SU-DHL-6 (cell line): Measurements from ENCODE around the gene CUX1.

Experiments
- H2AFZ ChIP-seq: fragments of 200-600 bp; sonication (generic); 2 replicates; pipeline ENCODE4 v1.6.1; 2014; ENCODE audit warnings: low read depth, mild to moderate bottlenecking, moderate library complexity, mixed read lengths, antibody characterized with exemption, low read length; ENCODE audit not compliant: severe bottlenecking
- H3F3A ChIP-seq: fragments of 200-600 bp; shearing (Covaris generic); 2 replicates; pipeline ENCODE4 v1.6.0; 2016; ENCODE audit warnings: antibody characterized with exemption, mild to moderate bottlenecking; ENCODE audit not compliant: insufficient read depth
- H3K27ac ChIP-seq: fragments of 200-600 bp; sonication (generic); 2 replicates; pipeline ENCODE4 v1.5.1; 2016; ENCODE audit warnings: low read depth, mild to moderate bottlenecking, low read length, moderate library complexity, mixed read lengths
- H3K27me3 ChIP-seq: fragments of 200-600 bp; sonication (generic), shearing (Covaris generic); 2 replicates; pipeline ENCODE4 v1.6.0; 2014; ENCODE audit warnings: mild to moderate bottlenecking, low read length
- H3K36me3 ChIP-seq: fragments of 200-600 bp; sonication (generic); 2 replicates; pipeline ENCODE4 v1.6.1; 2014; ENCODE audit warnings: mild to moderate bottlenecking, low read length, mixed read lengths
- H3K4me2 ChIP-seq: fragments of 300-600, 200-600 bp; shearing (Covaris generic), sonication (generic); 2 replicates; pipeline ENCODE4 v1.6.0; 2014; ENCODE audit warnings: low read length, low read depth, mild to moderate bottlenecking; ENCODE audit not compliant: poor library complexity, severe bottlenecking
- H3K4me3 ChIP-seq: fragments of 200-600 bp; sonication (generic); 2 replicates; pipeline ENCODE4 v1.5.1; 2014; ENCODE audit warnings: antibody characterized with exemption, low read length, mild to moderate bottlenecking, mixed read lengths; ENCODE audit not compliant: insufficient read depth, poor library complexity, severe bottlenecking
- H3K79me2 ChIP-seq: fragments of 200-600 bp; sonication (generic); 2 replicates; pipeline ENCODE4 v1.6.1; 2014; ENCODE audit warnings: mild to moderate bottlenecking, low read length, moderate library complexity; ENCODE audit not compliant: insufficient read depth
- H3K9ac ChIP-seq: fragments of 200-600 bp; sonication (generic); 2 replicates; pipeline ENCODE4 v1.7.0; 2014; ENCODE audit warnings: mild to moderate bottlenecking, low read length
- H3K9me2 ChIP-seq: fragments of 200-600 bp; sonication (generic); replicated peaks from 2 replicates; pipeline ENCODE4 v1.6.1; 2014; ENCODE audit warnings: low read length; ENCODE audit not compliant: insufficient read depth
- H3K9me3 ChIP-seq: fragments of 200-600 bp; sonication (generic); 2 replicates; pipeline ENCODE4 v1.6.1; 2014; ENCODE audit warnings: low read length, mixed read lengths; ENCODE audit not compliant: insufficient read depth
- H4K20me1 ChIP-seq: fragments of 200-600 bp; sonication (generic); 2 replicates; pipeline ENCODE4 v1.6.1; 2014; ENCODE audit warnings: low read depth, mild to moderate bottlenecking, antibody characterized with exemption, low read length, moderate library complexity, mixed read lengths
- EZH2phosphoT487 ChIP-seq: fragments of 200-600 bp; sonication (generic), shearing (Covaris generic); conservative IDR thresholded peaks from 2 replicates; pipeline ENCODE4 v1.6.1; 2018; ENCODE audit warnings: mild to moderate bottlenecking, antibody characterized with exemption, low read length, moderate library complexity, mixed read lengths
- TF ChIP-seq, protein P1 (sequence below): fragments of 200-600 bp; sonication (generic); IDR thresholded peaks from one replicate; pipeline ENCODE4 v1.5.1; 2017; ENCODE audit warnings: antibody characterized with exemption, mild to moderate bottlenecking, low read length, moderate library complexity; ENCODE audit not compliant: insufficient read depth, poor library complexity, severe bottlenecking

The CUX1 gene

DNA sequence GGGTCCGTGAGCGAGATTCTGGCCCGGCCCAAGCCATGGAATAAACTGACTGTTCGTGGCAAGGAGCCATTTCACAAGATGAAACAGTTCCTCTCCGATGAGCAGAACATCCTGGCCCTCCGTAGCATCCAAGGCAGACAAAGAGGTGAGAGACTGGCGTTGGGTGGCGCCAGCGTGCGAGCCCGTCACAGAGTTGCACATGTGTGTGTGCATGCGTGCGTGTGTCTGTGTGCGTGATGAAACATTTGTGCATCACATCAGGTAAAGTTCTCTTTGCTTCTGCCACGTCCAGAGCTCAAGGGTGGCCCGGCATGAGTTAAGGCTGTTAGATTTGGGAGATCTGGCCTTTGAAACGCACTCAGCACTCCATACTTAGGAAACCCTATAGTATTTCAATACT lies 379.7 kb downstream of the CUX1 start:
- Histone ChIP-seq H3K79me2 (peaks cover 4% of the 10 kb centered on the region; the same call in 1 of the 2 replicates), H3K9ac (no peak overlapping the region), H3K27ac (no peak overlapping the region), H4K20me1 (0 out of 2 replicates have a peak, but pooled peaks cover 3% of the 10 kb centered on the region), H3K36me3 (peaks cover 36% of the 10 kb centered on the region), H3K9me2 (no peaks in the 10 kb centered on the region), H3K4me3 (no peak overlapping the region), H3K4me2 (no peak overlapping the region), H3F3A (no peaks in the 10 kb centered on the region), H2AFZ (no peak overlapping the region), H3K27me3 (no peaks in the 10 kb centered on the region), H3K9me3 (no peaks in the 10 kb centered on the region)
- TF ChIP-seq, protein P1, sequence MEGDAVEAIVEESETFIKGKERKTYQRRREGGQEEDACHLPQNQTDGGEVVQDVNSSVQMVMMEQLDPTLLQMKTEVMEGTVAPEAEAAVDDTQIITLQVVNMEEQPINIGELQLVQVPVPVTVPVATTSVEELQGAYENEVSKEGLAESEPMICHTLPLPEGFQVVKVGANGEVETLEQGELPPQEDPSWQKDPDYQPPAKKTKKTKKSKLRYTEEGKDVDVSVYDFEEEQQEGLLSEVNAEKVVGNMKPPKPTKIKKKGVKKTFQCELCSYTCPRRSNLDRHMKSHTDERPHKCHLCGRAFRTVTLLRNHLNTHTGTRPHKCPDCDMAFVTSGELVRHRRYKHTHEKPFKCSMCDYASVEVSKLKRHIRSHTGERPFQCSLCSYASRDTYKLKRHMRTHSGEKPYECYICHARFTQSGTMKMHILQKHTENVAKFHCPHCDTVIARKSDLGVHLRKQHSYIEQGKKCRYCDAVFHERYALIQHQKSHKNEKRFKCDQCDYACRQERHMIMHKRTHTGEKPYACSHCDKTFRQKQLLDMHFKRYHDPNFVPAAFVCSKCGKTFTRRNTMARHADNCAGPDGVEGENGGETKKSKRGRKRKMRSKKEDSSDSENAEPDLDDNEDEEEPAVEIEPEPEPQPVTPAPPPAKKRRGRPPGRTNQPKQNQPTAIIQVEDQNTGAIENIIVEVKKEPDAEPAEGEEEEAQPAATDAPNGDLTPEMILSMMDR, result no peak
- TF ChIP-seq EZH2phosphoT487, result no peak

DNA sequence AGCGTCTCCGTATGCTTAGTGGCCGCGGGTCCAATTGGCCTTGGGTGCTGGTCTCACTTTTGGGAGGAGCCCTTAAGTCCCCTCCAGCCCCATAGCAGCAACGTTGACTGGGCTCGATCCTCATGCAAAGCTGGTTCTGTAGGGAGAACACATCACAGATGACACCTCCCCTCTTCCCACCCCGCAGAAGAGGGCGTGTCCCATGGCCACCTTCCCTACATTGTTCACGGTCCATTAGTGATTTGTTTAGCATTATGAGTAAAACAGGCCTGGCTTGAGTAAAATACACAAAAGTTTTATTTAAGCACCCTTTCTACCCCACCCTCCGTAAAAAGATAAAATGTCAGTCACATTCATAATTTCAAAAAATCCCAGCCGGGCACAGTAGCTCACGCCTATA lies 380.2 kb downstream of the CUX1 start:
- Histone ChIP-seq H2AFZ (no peak overlapping the region), H3K79me2 (peaks cover 4% of the 10 kb centered on the region; the same call in 1 of the 2 replicates), H3K9me2 (no peaks in the 10 kb centered on the region), H3K36me3 (peaks cover 36% of the 10 kb centered on the region), H3K27ac (no peak overlapping the region), H3K4me2 (no peak overlapping the region), H3F3A (no peaks in the 10 kb centered on the region), H3K4me3 (no peak overlapping the region), H3K9me3 (no peaks in the 10 kb centered on the region), H3K27me3 (no peaks in the 10 kb centered on the region), H4K20me1 (0 out of 2 replicates have a peak, but pooled peaks cover 3% of the 10 kb centered on the region), H3K9ac (no peak overlapping the region)
- no peak for TF ChIP-seq EZH2phosphoT487
- TF ChIP-seq, protein P1, result no peak

DNA sequence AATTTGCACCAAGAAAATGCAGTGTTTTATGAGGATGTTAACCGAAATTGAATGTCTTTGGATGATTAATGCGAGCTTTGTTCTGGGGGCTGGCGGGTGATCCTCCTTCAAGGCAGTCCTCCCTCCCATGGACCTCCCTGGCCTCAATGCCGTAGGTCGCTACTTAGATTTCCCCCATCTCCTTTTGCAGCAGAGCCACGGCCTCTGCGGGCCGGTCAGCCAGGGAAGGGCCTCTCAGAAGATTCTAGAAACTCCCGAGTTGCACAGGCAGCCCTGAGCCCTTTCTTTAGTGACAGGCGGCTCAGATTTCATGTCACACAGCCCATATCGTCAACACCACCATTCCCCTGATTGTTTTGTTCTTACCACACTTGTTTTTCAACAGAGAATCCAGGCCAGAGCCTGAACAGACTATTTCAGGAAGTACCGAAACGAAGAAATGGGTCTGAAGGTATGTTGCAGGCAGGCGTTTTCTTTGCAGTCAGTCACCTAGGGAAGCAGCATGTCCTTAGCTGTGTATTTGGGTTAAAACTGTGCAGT lies 381.1 kb downstream of the CUX1 start:
- H4K20me1 ChIP-seq, result 0 out of 2 replicates have a peak, but pooled peaks cover 3% of the 10 kb centered on the region
- H3K9me3 ChIP-seq, result no peaks in the 10 kb centered on the region
- H3F3A ChIP-seq, result no peaks in the 10 kb centered on the region
- H3K4me3 ChIP-seq, result no peak overlapping the region
- peaks cover 4% of the 10 kb centered on the region; the same call in 1 of the 2 replicates for H3K79me2 ChIP-seq
- H3K27ac ChIP-seq, result no peak overlapping the region
- no peak for TF ChIP-seq EZH2phosphoT487
- TF ChIP-seq, protein P1, result no peak
- H3K36me3 ChIP-seq, result peaks cover 39% of the 10 kb centered on the region
- no peak overlapping the region for H3K9ac ChIP-seq
- H2AFZ ChIP-seq, result no peak overlapping the region
- no peak overlapping the region for H3K4me2 ChIP-seq
- H3K9me2 ChIP-seq, result no peaks in the 10 kb centered on the region
- H3K27me3 ChIP-seq, result no peaks in the 10 kb centered on the region
